Activated effector memory CD4-positive, alpha-beta T cell treated with anti-CD3 and anti-CD28 coated beads, Interleukin-2, amount 50 U/mL, for 16 hours (primary cell): ENCODE data around the gene ADAM17.

Experiments used
- DNase-seq: peaks from one replicate; pipeline ENCODE4 v3.0.0-alpha.2; 2020

Gene ADAM17

DNA sequence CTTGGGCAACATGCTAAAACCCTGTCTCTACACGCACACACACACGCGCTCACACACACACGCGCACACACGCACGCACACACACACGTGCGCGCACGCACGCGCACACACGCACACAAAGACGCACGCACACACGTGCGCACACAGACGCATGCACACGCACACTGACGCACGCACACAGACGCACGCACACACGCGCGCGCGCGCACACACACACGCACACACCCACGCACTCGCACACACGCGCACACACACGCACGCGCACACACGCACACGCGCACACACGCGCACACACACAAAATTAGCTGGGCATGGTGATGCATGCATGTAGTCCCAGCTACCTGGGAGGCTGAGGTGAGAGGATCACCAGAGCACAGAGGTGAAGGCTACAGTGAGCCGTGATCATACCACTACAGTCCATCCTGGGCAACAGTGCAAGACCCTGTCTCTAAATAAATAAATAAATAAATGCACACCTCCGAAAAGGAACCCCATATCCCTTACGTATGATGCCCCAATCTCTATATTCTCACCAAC, 89.4 kb downstream of the ADAM17 start:
- DNase-seq: no peak

DNA sequence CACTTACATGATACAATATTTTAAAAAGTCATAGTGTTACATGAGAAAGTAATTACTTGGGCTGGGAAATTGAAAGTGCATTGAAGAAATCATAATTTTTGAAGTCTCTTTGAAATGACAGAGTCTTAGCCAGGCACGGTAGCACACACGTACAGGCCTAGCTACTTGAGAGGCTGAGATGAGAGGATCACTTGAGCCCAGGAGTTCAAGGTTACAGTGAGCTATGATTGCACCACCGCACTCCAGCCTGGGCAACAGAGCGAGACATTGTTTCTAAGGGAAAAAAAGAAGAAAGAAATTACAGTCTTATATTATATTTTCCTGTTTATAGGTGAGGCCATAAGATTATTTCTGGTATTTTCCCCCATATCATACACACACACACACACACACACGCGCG, 90.5 kb downstream of the ADAM17 start:
- DNase-seq: no peak

DNA sequence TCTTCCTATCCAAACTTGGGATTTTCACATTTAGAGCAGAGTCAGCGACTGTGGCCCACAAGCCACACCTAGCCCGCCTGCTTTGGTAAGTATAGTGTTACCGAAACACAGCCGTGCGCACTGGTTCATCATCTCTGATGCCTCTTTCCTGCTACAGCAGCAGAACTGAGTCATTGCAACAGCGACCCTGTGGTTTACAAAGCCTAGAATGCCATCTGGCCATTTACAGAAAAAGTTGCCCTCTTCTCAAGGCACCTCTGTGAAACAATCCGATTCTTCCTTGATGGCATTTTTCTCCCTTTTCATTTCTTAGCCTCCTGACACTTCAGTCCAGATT, 92.0 kb downstream of the ADAM17 start:
- no peak for DNase-seq

DNA sequence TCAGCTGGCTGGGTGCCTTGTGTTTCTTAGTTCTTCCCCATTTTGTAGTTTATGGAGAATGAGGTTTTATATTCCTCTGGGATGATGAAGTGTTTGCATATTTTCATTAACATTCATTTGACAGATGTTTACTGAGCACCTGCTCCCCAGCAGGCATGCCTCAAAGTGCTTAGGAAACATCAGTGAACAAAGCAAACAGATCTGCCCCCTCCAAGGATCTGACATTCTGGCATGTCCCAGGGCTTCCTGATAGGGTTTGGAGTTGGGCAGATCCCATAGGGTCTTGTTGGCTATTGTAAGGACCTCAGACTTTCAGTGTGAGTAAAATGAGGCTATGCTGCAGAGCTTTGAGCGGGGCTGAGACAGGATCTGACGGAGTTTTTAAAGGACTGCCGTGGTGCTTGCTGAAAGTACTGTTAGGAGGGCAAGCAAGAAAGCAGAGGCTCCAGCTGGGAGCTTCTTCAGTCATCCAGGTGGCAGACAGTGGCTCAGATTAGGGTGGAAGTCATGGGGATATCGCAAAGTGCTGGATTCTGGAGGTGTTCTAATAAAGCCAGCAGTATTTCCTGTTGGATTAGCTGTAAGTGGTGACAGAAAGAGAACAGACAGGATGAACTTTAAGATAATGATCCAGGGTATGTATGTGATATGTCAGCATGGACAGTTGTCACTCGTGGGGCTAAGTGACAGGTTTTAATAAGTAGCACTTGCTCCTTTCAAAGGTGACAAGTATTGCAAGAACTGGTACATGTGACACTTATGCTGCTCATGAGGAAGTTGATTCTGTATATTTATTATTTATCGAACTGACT, 92.5 kb downstream of the ADAM17 start:
- no peak for DNase-seq

DNA sequence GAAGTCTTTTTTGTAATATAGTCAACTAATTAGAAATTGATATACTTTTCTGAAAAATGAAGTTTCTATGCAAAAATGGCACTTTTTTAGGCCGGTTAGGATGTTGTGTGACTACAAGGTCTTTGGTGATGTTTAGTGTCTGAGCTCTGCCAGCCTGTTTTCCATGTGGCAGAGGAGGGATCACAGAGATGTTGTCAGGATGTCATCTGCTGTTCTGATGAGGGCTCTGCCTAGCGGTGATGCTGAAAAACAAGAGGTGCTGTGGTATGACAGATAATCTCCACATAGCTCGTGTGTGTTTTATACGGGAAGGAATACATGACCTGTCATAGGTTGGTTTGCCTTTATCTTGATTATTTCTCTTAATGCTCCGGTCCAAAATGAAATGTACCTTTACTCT, 93.3 kb downstream of the ADAM17 start:
- DNase-seq: no peak

DNA sequence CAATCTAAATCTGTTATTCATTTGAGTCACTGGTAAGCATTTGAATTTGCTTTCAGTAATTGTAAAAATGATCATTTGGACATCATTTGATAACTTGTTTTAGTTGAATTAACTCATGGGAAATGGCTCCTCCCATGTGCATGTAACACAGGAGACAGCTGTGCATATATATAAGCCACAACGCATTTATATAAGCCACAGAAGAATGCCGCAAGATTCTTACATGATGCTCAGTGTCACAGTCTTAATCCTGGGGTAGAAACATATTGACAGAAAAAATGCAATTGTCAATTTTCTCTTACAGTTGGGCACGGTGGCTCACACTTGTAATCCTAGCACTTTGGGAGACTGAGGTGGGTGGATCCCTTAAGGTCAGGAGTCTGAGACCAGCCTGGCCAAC, 94.6 kb downstream of the ADAM17 start:
- DNase-seq: no peak

DNA sequence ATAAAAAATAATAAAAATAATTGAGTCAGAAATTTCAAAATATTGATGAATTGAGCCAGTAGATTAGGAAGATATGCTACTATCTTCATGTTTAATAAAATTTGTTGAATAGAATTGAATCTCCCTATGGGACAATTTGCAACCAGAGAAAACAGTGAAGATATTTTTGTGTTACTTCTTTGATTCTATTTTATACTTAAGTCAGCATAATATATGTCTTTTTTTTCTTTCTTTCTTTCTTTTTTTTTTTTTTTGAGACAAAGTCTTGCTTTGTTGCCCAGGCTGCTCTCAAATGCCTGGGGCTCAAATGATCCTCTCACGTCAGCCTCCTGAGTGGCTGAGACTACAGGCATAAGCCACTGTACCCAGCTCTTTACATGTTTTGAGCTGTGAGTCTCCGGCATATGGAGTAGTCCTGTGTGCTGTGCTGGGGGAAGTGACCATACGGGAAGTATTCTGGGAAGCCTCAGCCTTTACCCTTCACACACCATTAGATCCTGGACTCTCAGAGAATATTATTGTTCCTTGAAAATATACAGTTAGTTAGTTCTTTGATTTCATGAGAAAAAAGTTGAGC, 95.1 kb downstream of the ADAM17 start:
- DNase-seq: no peak

DNA sequence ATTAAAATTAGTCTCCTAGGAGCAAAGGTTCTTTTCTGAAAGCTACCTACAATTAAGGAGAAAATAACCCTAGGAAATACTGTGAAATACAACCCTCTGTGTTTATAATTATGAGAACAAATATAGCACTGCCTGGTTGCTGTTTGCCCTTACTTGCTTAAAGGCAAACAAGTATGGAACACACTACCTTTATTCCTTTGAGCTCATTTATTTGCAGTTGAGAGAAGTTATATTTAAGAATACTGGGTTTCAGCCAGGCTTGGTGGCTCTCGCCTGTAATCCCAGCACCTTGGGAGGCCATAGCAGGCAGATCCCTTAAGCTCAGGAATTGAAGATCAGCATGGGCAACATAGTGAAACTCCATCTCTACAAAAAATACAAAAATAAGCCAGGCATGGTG, 104.4 kb downstream of the ADAM17 start:
- DNase-seq: no peak

DNA sequence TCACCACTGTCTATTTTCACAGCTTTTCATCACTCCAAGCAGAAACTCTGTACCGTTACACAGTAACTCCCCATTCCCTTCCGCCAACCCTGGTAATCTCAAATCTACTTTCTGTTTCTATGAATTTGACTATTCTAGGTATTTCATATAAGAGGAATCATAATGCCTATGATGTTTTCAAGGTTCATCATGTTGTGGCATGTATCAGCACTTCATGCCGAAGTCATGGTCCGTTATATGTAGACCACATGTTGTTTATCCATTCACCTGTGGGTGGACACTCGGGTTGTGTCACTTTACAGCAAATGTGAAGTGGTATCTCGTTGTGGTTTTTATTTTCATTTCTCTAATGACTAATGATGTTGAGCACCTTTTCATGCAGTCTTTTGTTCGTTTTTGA, 110.5 kb downstream of the ADAM17 start:
- no peak for DNase-seq

DNA sequence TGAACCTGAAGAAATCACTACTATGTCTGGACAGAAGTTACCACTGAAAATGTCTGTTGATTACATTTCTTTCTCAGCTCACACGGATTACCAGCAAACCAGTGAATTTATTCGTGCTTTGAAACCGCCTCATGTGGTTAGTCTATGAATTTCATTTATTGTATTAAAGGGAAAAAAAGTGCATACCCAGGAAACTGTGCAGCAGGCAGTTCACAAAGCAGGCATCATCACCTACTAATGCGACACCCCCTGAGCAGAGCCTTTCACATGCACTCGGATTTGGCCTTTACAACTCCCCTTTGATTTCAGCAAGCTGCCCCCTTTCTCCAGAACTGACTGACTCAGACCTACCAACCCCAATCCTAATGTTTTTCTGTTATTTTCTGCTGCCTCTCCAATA, 112.1 kb downstream of the ADAM17 start:
- no peak for DNase-seq

DNA sequence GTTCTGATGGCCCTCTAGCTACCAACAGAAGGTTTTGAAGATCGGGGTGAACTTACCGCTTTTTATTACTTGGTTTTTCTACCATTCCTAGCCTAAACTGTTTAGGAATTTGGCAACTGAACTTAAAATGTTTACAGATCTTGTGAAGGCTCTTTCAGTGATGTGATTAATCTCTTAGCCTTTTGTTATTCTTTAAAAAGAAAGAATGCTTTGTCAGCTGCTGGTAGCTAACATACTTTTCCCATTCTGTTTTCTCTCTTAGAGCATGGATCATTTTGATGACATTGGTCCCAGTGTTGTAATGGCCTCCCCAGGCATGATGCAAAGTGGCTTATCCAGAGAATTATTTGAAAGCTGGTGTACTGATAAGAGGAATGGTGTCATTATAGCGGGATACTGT, 114.1 kb downstream of the ADAM17 start:
- DNase-seq: no peak

DNA sequence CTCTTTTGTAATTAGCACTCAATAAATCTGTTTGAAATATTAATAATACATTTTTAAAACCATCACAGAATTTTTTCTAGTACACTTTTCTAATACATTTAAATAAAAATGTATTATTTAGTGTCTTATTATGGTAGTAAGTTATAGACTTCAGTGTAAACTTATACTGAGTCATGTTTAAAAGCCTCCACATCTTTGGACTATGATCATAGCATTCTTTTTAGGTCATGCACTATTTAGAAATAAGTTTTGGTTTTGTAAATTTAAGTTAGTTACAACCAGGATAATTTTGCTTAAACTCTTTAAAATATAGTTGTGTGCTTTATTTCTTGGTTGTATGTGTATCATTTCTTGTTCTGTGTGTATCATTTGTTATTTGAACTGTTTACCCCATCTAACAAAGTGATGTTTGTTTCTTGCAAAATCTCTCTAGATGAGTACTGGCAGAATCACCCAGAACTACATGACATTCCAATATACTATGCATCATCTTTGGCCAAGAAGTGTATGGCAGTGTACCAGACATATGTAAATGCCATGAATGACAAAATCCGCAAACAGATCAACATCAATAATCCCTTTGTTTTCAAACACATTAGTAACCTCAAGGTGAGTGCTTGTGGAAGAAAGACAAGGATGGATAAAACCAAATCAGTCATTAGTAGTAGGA, 115.4 kb downstream of the ADAM17 start:
- no peak for DNase-seq

DNA sequence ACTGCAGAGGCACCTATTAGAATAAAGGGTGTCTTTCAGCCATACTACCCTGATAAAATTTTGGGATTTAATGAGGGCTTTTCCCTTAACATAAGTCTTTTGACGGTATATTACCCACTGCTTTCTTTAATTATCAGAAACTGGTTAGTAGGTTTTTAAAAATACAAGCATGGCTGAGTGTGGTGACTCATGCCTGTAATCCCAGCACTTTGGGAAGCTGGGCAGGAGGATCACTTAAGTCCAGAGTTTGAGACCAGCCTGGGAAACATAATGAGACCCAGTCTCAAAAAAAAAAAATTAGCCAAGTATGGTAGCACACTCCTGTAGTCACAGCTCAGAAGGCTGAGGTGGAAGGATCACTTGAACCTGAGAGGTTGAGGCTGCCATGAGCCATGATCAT, 116.1 kb downstream of the ADAM17 start:
- no peak for DNase-seq
